Measurements from ENCODE around the gene MANBA.
A peak's percentile ranks its signal among the peaks of the same experiment; 100 is the strongest.

The MANBA gene

GRCh38 chr4:102760645-102761295 lies at the start of gene MANBA:
MANBA (minus strand) TSS chr4:102760968; CDS start chr4:102760894, 74 bp downstream.
- DNase-seq, result peak; percentile 85

- DNase-seq, result no peak
These were observed 48.9 kb upstream of the MANBA start for GRCh38 chr4:102809691-102810090.

GRCh38 chr4:102809190-102809589 lies 48.4 kb upstream of the MANBA start:
- DNase-seq, result no peak

- DNase-seq, result no peak
These were observed 47.2 kb upstream of the MANBA start for GRCh38 chr4:102808009-102808408.

- DNase-seq, result no peak
These were observed 46.6 kb upstream of the MANBA start for GRCh38 chr4:102807345-102807744.

GRCh38 chr4:102799816-102800215 lies 39.0 kb upstream of the MANBA start:
- no peak for DNase-seq

- no peak for DNase-seq
These were observed 34.2 kb upstream of the MANBA start for GRCh38 chr4:102794999-102795398.

- no peak for DNase-seq
These were observed 31.7 kb upstream of the MANBA start for GRCh38 chr4:102792361-102792936.

- no peak for DNase-seq
These were observed 30.6 kb upstream of the MANBA start for GRCh38 chr4:102791318-102791835.

GRCh38 chr4:102789317-102789717 lies 28.5 kb upstream of the MANBA start:
- no peak for DNase-seq

- DNase-seq, result no peak
These were observed 27.2 kb upstream of the MANBA start for GRCh38 chr4:102787944-102788343.

GRCh38 chr4:102787096-102787881 lies 26.5 kb upstream of the MANBA start:
- no peak for DNase-seq

- DNase-seq, result no peak
These were observed 25.5 kb upstream of the MANBA start for GRCh38 chr4:102786279-102786678.

- DNase-seq, result no peak
These were observed 22.2 kb upstream of the MANBA start for GRCh38 chr4:102783006-102783405.

GRCh38 chr4:102781570-102781969 lies 20.8 kb upstream of the MANBA start:
- DNase-seq, result no peak

GRCh38 chr4:102780476-102781144 lies 19.8 kb upstream of the MANBA start:
- no peak for DNase-seq

- no peak for DNase-seq
These were observed 18.4 kb upstream of the MANBA start for GRCh38 chr4:102779204-102779603.

GRCh38 chr4:102778720-102779119 lies 18.0 kb upstream of the MANBA start:
- no peak for DNase-seq

GRCh38 chr4:102775805-102776204 lies 15.0 kb upstream of the MANBA start:
- DNase-seq, result no peak

- DNase-seq, result no peak
These were observed 13.5 kb upstream of the MANBA start for GRCh38 chr4:102774254-102774653.

GRCh38 chr4:102772738-102773340 lies 12.1 kb upstream of the MANBA start:
- DNase-seq, result no peak

GRCh38 chr4:102764901-102765300 lies 4.1 kb upstream of the MANBA start:
- no peak for DNase-seq

GRCh38 chr4:102761906-102762305 lies 1.1 kb upstream of the MANBA start:
- no peak for DNase-seq

All from stimulated activated CD4-positive, alpha-beta T cell treated with anti-CD3 and anti-CD28 coated beads, Interleukin-4, amount 100 ng/mL, for 1 hour (primary cell).